Chondrocyte (in vitro differentiated cells): ENCODE data around the gene TPSB2. TPM values are rescaled to one million over a fixed set of nuclear protein-coding genes. Genes with fewer than 3 reads are reported as not detected.

Experiments
- DNase-seq: peaks from one replicate; pipeline ENCODE4 v3.0.0; 2021; ENCODE audit warnings: mixed read lengths, low spot score
- H3K27ac Mint-ChIP-seq: one replicate; pipeline ENCODE4 v1.8.0; 2021; ENCODE audit warnings: mild to moderate bottlenecking, moderate library complexity, mixed read lengths; ENCODE audit not compliant: unreplicated experiment
- H3K27me3 Mint-ChIP-seq: 2 replicates; pipeline ENCODE4 v1.8.0; 2021; ENCODE audit warnings: low read depth, mixed read lengths
- H3K36me3 Mint-ChIP-seq: 2 replicates; pipeline ENCODE4 v1.8.0; 2021; ENCODE audit warnings: low read depth, mixed read lengths
- H3K4me1 Mint-ChIP-seq: 2 replicates; pipeline ENCODE4 v1.8.0; 2021; ENCODE audit warnings: low read depth, mild to moderate bottlenecking, mixed read lengths
- H3K4me3 Mint-ChIP-seq: one replicate; pipeline ENCODE4 v1.8.0; 2021; ENCODE audit warnings: mild to moderate bottlenecking, moderate library complexity, mixed read lengths; ENCODE audit not compliant: unreplicated experiment
- H3K9me3 Mint-ChIP-seq: 2 replicates; pipeline ENCODE4 v1.8.0; 2021; ENCODE audit warnings: low read depth, mixed read lengths
- total RNA-seq: library from RNA; stranded (reverse); gene quantifications from 3 replicates; pipeline ENCODE4 v1.2.1, GENCODE V29; 2021
- TF ChIP-seq, protein P1 (sequence below): fragments of 200-600 bp; sonication (generic); IDR thresholded peaks from 2 replicates; pipeline ENCODE4 v1.5.0; 2021; ENCODE audit warnings: antibody characterized with exemption, mild to moderate bottlenecking, moderate library complexity

Gene TPSB2
- total RNA-seq, 1 donor from 2014 or later = not detected

DNA sequence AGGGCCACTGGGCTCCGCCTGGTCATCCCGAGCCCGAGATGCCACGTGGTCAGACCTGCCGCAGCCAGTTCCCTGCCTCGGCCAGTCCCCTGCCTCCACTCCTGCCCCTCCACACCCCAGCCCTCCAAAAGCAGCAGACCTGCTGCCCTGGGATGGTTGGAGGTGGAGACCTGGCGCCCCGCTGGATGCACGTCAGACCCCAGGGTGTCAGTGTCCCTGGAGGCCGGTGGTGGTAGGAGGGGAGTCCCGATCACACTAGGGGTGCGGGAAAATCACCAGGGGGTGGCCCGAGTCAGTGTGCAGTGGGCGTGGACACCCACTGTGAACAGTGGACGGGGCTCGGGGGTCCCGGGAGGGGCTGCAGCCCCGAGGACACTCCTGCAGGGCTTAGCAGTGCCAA lies 31.8 kb downstream of the TPSB2 start:
- TF ChIP-seq, protein P1, sequence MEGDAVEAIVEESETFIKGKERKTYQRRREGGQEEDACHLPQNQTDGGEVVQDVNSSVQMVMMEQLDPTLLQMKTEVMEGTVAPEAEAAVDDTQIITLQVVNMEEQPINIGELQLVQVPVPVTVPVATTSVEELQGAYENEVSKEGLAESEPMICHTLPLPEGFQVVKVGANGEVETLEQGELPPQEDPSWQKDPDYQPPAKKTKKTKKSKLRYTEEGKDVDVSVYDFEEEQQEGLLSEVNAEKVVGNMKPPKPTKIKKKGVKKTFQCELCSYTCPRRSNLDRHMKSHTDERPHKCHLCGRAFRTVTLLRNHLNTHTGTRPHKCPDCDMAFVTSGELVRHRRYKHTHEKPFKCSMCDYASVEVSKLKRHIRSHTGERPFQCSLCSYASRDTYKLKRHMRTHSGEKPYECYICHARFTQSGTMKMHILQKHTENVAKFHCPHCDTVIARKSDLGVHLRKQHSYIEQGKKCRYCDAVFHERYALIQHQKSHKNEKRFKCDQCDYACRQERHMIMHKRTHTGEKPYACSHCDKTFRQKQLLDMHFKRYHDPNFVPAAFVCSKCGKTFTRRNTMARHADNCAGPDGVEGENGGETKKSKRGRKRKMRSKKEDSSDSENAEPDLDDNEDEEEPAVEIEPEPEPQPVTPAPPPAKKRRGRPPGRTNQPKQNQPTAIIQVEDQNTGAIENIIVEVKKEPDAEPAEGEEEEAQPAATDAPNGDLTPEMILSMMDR = no peak
- no peaks in the 10 kb centered on the region for H3K4me1 Mint-ChIP-seq
- no peak overlapping the region for H3K27ac Mint-ChIP-seq
- H3K4me3 Mint-ChIP-seq = no peak overlapping the region
- no peaks in the 10 kb centered on the region for H3K9me3 Mint-ChIP-seq
- peaks cover 6% of the 10 kb centered on the region for H3K36me3 Mint-ChIP-seq
- no peaks in the 10 kb centered on the region for H3K27me3 Mint-ChIP-seq
- DNase-seq = no peak

DNA sequence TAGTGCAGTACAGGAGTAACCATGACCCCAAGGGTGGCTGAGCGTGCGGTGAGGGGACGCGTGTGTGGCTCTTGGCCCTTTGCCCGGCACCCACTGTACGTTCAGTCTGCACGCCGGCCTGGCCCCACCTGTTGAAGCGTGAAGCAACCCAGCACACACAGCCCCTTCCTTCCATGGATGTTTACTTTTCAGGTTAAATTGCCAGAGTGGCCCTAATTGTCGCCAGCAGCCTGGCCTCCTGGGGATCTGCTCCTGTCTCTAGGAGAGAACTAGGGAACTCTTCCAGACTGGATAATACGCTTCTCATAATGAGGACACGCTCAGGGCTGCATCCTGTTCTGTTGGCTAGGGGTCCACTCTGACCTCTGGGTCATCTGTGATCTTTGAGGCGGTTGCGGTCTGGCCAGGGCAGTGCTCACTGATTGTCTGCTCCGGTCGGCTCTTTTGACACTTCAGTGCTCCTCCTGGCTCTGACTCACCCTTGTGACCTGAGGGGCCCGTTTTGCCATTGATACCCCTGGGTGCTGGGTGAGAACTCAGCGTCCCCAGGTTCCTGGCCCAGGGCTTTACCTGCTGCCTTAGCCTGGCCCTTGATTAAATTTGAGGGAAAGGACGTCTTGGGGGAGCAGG lies 32.6 kb downstream of the TPSB2 start:
- DNase-seq = no peak
- TF ChIP-seq, protein P1 = no peak
- Mint-ChIP-seq H3K27me3 (no peaks in the 10 kb centered on the region), H3K4me1 (peaks cover 5% of the 10 kb centered on the region), H3K27ac (no peak overlapping the region), H3K36me3 (peaks cover 6% of the 10 kb centered on the region), H3K4me3 (no peak overlapping the region), H3K9me3 (no peaks in the 10 kb centered on the region)

DNA sequence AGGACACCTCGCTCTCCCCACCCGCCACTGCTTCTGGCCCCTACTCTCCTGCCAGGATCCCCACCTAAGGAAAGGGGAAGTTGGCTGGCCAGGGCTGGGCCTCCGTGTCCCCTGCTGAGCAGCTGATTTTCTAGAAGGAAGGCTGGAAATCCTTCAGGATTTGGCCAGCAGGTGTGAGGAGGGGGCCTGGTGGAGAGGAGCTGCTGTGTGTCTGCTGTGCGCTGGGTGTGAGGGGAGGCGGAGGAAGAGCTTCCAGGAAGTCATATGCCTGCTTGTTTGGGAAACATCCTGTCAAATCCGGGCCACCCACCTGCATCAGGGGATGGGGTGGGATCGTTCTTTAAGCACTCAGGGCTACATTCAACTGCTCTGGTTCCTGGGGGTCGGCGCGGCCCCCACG lies 33.5 kb downstream of the TPSB2 start:
- TF ChIP-seq, protein P1 = no peak
- Mint-ChIP-seq H3K4me1 (peaks cover 6% of the 10 kb centered on the region), H3K27ac (no peak overlapping the region), H3K27me3 (no peaks in the 10 kb centered on the region), H3K9me3 (no peaks in the 10 kb centered on the region), H3K36me3 (peaks cover 4% of the 10 kb centered on the region), H3K4me3 (no peak overlapping the region)
- DNase-seq = no peak

DNA sequence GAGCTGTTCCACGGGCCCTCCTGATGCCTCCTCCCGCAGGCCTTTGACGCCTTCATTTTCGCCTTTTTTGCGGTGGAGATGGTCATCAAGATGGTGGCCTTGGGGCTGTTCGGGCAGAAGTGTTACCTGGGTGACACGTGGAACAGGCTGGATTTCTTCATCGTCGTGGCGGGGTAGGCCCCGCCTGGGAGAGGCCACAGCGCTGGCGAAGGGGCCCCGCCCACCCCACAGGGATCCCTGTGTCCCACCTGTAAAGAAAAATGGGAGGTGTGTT lies 34.7 kb downstream of the TPSB2 start:
- TF ChIP-seq, protein P1 = no peak
- no peaks in the 10 kb centered on the region for H3K36me3 Mint-ChIP-seq
- no peak overlapping the region for H3K27ac Mint-ChIP-seq
- H3K27me3 Mint-ChIP-seq = no peaks in the 10 kb centered on the region
- peaks cover 6% of the 10 kb centered on the region for H3K4me1 Mint-ChIP-seq
- H3K4me3 Mint-ChIP-seq = no peak overlapping the region
- H3K9me3 Mint-ChIP-seq = no peaks in the 10 kb centered on the region
- no peak for DNase-seq

DNA sequence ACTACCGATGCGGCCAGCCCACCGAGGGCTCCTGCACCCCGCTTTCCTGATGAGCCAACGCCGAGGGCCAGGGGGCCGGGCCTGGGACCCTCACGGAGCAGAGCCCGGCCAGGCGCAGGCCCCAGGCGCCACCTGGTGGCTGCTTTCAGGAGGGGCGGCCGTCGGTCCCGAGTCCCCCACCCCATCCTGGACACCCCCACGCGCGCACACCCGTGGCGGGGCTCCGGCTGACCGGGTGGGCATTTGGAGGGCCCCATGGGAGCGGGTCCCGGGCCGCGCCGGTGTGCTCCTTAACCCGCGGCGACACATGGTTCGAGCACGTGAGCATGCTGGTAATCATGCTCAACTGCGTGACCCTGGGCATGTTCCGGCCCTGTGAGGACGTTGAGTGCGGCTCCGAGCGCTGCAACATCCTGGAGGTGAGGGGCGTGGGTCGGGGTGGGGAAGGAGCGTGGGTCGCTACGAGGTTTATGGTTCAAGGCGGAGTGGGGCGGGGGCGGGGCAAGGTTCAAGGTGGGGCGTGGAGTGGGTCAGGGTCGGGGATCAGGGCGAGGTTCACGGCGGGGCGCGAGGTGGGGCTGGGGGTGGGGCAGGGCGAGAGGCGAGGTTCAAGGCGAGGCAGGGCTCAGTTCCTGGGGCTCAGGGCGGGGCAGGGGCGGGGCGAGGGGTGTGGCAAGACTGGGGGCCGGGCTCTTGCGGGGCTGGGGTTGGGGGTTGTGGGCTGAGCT lies 35.2 kb downstream of the TPSB2 start:
- TF ChIP-seq, protein P1 = peak; percentile 97
- no peaks in the 10 kb centered on the region for H3K36me3 Mint-ChIP-seq
- H3K27ac Mint-ChIP-seq = no peak overlapping the region
- no peaks in the 10 kb centered on the region for H3K9me3 Mint-ChIP-seq
- no peak for DNase-seq
- peaks cover 6% of the 10 kb centered on the region for H3K4me1 Mint-ChIP-seq
- H3K4me3 Mint-ChIP-seq = no peak overlapping the region
- H3K27me3 Mint-ChIP-seq = no peaks in the 10 kb centered on the region
